ENCODE data around the gene RETSAT.

DNA sequence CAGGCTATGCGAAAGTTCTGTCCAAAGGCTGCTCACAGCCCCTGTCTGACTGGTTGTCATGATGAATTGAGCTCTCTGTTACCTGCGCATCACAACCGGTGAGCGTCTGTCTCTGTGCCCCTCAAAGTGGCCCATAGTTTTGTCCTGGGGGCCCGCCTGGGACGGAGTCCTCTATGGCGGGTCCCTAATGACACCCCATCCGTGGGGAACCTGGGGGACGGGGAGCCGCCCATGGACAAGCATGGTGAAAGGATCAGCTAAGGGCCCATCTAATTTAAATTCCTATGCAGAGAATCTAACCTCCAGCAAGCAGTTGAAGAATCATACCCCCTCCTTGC is 714 bp upstream of the RETSAT start:
- TF ChIP-seq, protein P1, sequence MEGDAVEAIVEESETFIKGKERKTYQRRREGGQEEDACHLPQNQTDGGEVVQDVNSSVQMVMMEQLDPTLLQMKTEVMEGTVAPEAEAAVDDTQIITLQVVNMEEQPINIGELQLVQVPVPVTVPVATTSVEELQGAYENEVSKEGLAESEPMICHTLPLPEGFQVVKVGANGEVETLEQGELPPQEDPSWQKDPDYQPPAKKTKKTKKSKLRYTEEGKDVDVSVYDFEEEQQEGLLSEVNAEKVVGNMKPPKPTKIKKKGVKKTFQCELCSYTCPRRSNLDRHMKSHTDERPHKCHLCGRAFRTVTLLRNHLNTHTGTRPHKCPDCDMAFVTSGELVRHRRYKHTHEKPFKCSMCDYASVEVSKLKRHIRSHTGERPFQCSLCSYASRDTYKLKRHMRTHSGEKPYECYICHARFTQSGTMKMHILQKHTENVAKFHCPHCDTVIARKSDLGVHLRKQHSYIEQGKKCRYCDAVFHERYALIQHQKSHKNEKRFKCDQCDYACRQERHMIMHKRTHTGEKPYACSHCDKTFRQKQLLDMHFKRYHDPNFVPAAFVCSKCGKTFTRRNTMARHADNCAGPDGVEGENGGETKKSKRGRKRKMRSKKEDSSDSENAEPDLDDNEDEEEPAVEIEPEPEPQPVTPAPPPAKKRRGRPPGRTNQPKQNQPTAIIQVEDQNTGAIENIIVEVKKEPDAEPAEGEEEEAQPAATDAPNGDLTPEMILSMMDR (IDR thresholded peaks at IDR 0.05; ENCODE audit: low read depth, low read length), result no peak
- no peak for TF ChIP-seq EZH2phosphoT487 (IDR thresholded peaks at IDR 0.05; ENCODE audit: low read depth)

Data from OCI-LY3 (cell line).